ENCODE data around the gene AKAP7. TPM values are rescaled to one million over a fixed set of nuclear protein-coding genes. Genes with fewer than 3 reads are reported as not detected.

The AKAP7 gene
- polyA plus RNA-seq, 1 experiment = 0.63 TPM

GRCh38 chr6:131309437-131309836, 174.2 kb downstream of the AKAP7 start:
- Histone ChIP-seq H3K36me3 (ENCODE audit: control insufficient read depth, insufficient read depth, low read length) (no peaks in the 10 kb centered on the region), H3K4me3 (ENCODE audit: low read depth, low read length) (no peak overlapping the region), H3K27me3 (ENCODE audit: control insufficient read depth, insufficient read depth, low read length) (no peaks in the 10 kb centered on the region)
- CTCF ChIA-PET = no interaction called here
- POLR2A ChIA-PET = no interaction called here
- no peak for DNase-seq (ENCODE audit: low read depth)
- TF ChIP-seq CTCF (IDR thresholded peaks at IDR 0.05; ENCODE audit: insufficient read depth, low read depth, low read length) = no peak

- no peak overlapping the region for H3K4me3 ChIP-seq (ENCODE audit: low read depth, low read length)
- no peak for DNase-seq (ENCODE audit: low read depth)
- no peaks in the 10 kb centered on the region for H3K36me3 ChIP-seq (ENCODE audit: control insufficient read depth, insufficient read depth, low read length)
- ChIA-PET POLR2A (no interaction called here), CTCF (no interaction called here)
- TF ChIP-seq CTCF (IDR thresholded peaks at IDR 0.05; ENCODE audit: insufficient read depth, low read depth, low read length) = no peak
- no peaks in the 10 kb centered on the region for H3K27me3 ChIP-seq (ENCODE audit: control insufficient read depth, insufficient read depth, low read length)
These were observed 179.6 kb downstream of the AKAP7 start for GRCh38 chr6:131314838-131315237.

- TF ChIP-seq CTCF (IDR thresholded peaks at IDR 0.05; ENCODE audit: insufficient read depth, low read depth, low read length) = no peak
- Histone ChIP-seq H3K4me3 (ENCODE audit: low read depth, low read length) (no peak overlapping the region), H3K27me3 (ENCODE audit: control insufficient read depth, insufficient read depth, low read length) (no peaks in the 10 kb centered on the region), H3K36me3 (ENCODE audit: control insufficient read depth, insufficient read depth, low read length) (no peaks in the 10 kb centered on the region)
- no peak for DNase-seq (ENCODE audit: low read depth)
- ChIA-PET CTCF (no interaction called here), POLR2A (no interaction called here)
These were observed 181.4 kb downstream of the AKAP7 start for GRCh38 chr6:131316654-131317053.

- CTCF ChIA-PET = no interaction called here
- H3K4me3 ChIP-seq (ENCODE audit: low read depth, low read length) = no peak overlapping the region
- H3K36me3 ChIP-seq (ENCODE audit: control insufficient read depth, insufficient read depth, low read length) = no peaks in the 10 kb centered on the region
- TF ChIP-seq CTCF (IDR thresholded peaks at IDR 0.05; ENCODE audit: insufficient read depth, low read depth, low read length) = no peak
- H3K27me3 ChIP-seq (ENCODE audit: control insufficient read depth, insufficient read depth, low read length) = no peaks in the 10 kb centered on the region
- DNase-seq (ENCODE audit: low read depth) = no peak
- POLR2A ChIA-PET = no interaction called here
These were observed 182.2 kb downstream of the AKAP7 start for GRCh38 chr6:131317516-131317915.

GRCh38 chr6:131321589-131321988, 186.3 kb downstream of the AKAP7 start:
- no peak for TF ChIP-seq CTCF (IDR thresholded peaks at IDR 0.05; ENCODE audit: insufficient read depth, low read depth, low read length)
- POLR2A ChIA-PET = no interaction called here
- H3K27me3 ChIP-seq (ENCODE audit: control insufficient read depth, insufficient read depth, low read length) = no peaks in the 10 kb centered on the region
- CTCF ChIA-PET = interaction anchor here (0.5 kb wide), 1 partner anchor 139 kb away, joined by 3 read pairs; no protein-coding TSS in a partner anchor
- no peak for DNase-seq (ENCODE audit: low read depth)
- no peaks in the 10 kb centered on the region for H3K36me3 ChIP-seq (ENCODE audit: control insufficient read depth, insufficient read depth, low read length)
- no peak overlapping the region for H3K4me3 ChIP-seq (ENCODE audit: low read depth, low read length)
